NCI-H82 treated with DMSO at 0.1 percent for 48 hours (cell line): Measurements from ENCODE around the gene ZNF555.
"Not testable (repeated sequence)": the region's sequence is repeated elsewhere in the genome, so short reads cannot be mapped to it uniquely, and the experiment has no call there.

Experiments
- DNase-seq: peaks from one replicate; lab custom pipeline; 2025; ENCODE audit not compliant: unreplicated experiment; lab: John Stamatoyannopoulos, UW

The ZNF555 gene

DNA sequence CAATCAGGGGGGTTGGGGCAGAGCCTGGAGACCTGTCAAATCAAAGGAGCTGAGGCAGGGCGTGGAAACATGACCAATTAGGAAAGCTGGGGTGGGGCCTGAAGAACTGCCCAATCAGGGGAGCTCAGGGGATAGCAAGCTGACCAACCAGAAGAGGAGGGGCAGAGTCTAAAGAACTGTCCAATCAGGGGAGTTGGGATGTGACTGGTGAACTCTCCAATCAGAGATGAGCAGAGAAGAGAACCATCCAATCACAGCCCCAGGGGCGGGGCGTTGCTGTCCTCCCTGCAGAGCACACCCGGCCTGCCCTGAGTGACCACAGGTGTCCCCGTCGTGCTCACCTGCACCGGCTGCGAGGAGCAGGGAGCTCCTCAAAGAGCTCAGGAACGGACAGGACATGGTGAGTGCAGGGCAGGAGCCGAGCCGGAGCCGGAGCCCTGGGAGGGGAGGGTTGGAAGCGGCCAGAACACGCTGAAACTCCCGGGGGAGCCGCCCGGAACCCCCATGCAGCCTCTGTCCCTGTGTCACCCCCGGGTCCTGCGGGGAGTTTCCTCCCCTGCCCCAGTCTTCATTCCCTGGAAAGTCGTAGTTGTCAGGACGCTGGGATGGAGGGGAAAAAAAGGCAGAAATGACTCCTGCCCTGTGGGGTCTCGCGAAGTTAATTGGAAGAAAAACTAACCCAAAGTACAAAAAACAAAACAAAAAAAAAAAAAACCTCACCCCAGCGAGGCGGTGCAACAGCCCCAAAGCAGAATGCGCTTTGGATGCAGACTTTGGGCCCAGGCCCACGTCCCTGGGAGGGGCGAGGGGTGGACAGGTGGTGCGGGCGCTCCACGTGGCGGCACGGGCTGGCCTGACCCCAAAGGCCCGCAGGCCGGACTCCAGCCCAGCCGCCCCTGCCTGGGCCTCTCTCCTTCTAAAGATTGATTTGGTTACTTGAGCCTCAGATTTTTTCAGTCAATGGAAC lies 26.0 kb downstream of the ZNF555 start, which contains the start of gene ZNF556:
Gene ZNF556, plus strand, starts transcription at position 311 of the 967 bp plus-strand sequence. Its CDS starts 87 bp downstream, at position 398.
- DNase-seq, result peak; percentile 37

DNA sequence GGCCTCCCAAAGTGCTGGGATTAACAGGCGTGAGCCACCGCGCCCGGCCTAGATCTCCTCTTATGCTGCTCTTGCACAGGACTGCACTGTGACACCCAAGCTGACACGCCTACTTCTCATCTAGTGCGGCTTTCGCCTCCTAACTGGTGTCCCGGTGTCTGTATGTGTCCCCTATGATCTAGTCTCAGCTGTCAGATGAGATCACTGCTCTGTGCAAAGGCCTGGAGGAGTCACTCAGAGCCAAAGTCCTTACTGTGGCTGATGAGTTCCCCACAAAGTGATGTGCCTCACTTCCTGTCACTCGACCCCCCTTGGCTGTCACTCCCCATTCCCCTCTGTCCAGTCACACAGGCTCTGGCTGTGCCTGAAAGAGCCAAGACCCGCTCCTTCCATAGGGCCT lies 28.3 kb downstream of the ZNF555 start:
- no peak for DNase-seq

GRCh38 chr19:2872175-2872574 lies 30.9 kb downstream of the ZNF555 start:
- DNase-seq, result not testable (repeated sequence)

- no peak for DNase-seq
These were observed 36.4 kb downstream of the ZNF555 start for GRCh38 chr19:2877398-2878331.

GRCh38 chr19:2883686-2884439 lies 42.6 kb downstream of the ZNF555 start:
- no peak for DNase-seq

GRCh38 chr19:2885736-2886135 lies 44.5 kb downstream of the ZNF555 start:
- no peak for DNase-seq

- peak; percentile 35 for DNase-seq
These were observed 46.2 kb downstream of the ZNF555 start for GRCh38 chr19:2887391-2887914.

- no peak for DNase-seq
These were observed 47.5 kb downstream of the ZNF555 start for GRCh38 chr19:2888731-2889224.

DNA sequence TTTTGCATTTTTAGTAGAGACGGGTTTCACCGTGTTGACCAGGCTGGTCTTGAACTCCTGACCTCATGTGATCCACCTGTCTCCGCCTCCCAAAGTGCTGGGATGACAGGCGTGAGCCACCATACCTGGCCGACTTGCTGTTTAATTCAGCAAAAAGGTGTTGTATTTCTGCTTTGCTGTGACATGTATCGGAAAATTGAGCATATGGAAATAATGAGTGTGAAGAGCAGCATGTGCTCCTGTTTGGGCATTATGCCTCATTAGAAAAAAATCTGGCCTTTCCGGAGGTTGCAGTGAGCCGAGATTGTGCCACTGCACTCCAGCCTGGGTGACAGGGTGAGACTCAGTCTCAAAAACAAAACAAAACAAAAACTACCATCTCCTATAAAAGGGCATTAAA lies 49.3 kb downstream of the ZNF555 start:
- not testable (repeated sequence) for DNase-seq

- DNase-seq, result no peak
These were observed 55.4 kb downstream of the ZNF555 start for GRCh38 chr19:2896694-2897093.

DNA sequence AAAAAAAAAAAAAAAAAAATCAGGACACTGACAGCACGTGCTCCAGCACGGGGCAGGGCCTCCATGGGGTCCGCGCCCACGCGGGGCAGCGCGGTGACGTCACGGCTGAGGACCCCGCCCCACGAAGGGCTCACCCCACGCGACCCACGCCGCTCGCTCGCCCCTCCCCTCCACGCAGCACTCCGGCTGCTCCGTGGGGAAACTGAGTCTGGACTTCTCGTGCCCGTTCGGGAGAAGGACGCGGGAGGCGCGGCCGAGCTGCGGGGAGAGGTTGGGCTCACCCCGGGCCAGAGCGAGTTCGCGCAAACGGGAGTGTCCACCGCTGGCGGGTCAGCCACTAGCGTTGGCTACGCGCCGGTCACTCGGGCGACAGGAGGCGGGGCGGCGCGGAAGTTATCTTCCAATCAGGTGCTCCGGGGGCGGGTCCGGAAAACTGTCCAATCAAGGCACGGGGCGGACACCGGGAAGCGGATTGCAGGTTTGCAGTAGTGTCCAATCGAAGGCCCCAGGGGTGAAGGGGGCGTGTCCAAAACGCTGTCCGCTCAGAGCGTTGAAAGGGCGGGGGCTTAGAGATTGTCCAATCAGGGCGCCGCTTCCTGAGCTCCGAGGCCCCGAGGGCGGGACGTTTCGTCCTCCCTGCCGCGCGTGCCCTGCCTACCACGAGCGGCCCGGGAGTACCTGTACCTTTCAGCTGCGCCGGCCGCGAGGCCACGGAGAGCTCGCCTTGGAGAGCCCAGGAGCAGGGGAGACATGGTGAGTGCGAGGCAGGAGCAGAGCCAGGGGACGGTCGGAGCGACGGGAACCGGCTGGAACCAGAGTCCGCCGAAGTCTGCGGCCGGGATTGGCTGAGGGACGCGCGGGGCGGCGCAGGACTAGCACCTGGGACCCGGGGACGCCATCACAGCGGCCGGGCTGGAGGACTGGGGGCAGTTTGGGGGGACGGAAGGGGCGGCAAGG lies 59.3 kb downstream of the ZNF555 start, which contains the start of gene ZNF57:
Gene ZNF57, plus strand, starts transcription at position 633 of the 957 bp plus-strand sequence. Its CDS starts 118 bp downstream, at position 751.
- DNase-seq, result peak; percentile 88

DNA sequence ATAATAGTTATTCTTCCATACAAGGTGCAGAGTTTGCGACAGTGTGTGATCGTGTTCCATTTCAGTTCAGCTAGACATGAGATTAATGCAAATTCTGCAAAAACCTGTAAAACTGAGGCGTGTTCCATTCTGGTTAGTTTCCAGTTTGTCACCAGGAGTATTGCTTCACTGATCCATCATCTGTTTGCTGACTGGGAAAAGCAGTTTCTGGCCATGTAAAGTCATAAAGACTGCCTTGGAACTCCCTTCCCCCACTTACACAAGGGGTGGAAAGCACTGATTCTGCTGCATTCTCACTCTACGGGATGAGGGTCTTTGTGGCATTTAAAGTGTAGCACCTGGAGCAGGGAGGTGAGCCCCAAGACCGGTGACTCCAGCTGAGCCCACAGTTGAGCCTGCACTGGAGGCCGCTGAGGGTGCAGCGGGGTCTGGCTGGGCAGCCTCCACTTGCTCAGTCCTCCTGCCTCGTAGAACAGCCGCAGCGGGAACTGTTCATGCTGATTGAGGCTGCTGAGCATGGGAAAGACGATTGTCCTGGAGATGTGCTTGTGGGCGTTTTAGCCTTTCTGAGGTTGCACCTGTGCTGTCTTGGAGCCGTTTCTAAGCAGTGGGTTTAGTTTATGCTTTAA lies 61.4 kb downstream of the ZNF555 start:
- no peak for DNase-seq

DNA sequence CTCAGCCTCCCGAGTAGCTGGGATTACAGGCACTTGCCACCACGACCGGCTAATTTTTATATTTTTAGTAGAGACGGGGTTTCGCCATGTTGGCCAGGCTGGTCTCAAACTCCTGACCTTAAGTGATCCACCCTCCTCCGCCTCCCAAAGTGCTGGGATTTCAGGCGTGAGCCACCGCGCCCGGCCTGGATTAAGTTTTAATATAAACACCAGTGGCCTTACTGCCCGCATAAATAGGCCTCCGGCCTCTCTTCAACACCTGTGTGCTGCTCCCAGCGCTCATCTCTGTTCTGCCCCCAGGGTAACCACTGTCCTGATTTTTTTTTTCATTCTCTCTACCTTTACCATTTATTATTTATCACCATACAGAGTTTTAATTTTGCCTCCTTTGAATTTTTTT lies 62.1 kb downstream of the ZNF555 start:
- DNase-seq, result not testable (repeated sequence)

DNA sequence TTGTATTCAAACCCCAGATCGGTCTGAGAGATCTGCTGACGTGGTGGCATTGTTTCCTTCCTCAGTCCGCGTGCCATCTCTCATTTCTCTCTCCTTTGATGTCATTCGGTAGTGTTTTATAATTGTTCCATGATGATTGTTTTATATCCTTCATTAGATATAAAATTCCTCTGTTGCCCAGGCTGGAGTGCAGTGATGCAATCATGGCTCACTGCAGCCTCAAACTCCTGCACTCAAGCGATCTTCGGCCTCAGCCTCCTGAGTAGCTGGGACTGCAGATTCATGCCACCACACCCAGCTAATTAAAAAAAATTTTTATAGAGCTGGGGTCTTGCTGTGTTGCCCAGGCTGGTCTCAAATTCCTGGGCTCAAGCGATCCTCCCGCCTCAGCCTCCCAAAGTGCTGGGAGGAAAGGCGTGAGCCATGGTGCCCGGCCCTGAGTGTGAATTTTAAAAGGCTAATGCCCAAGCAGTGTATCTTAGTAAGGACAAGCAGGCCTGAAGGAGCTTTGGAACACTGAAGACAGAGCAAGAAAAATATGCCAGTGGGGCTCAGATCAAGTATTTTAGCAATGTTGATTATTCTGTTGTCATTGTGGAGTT lies 64.7 kb downstream of the ZNF555 start:
- no peak for DNase-seq

- no peak for DNase-seq
These were observed 65.4 kb downstream of the ZNF555 start for GRCh38 chr19:2906631-2907195.
